Renal pelvis (tissue), 4 donors: Measurements from ENCODE around the gene ZMYND10. TPM values are rescaled to one million over a fixed set of nuclear protein-coding genes. Genes with fewer than 3 reads are reported as not detected.

Experiments
- DNase-seq: peaks from one replicate; pipeline ENCODE4 v3.0.0-alpha.2; 2013
- polyA plus RNA-seq, 3 donors: library from polyadenylated mRNA; unstranded; fragments of 120-200 nt; gene quantifications; one replicate each; pipeline ENCODE4 v1.2.1, GENCODE V29; 2013; ENCODE audit not compliant: insufficient read length in 3 of 3

The ZMYND10 gene
- polyA plus RNA-seq, 3 donors = 3.4 to 4.5 (median 3.9) TPM

DNA sequence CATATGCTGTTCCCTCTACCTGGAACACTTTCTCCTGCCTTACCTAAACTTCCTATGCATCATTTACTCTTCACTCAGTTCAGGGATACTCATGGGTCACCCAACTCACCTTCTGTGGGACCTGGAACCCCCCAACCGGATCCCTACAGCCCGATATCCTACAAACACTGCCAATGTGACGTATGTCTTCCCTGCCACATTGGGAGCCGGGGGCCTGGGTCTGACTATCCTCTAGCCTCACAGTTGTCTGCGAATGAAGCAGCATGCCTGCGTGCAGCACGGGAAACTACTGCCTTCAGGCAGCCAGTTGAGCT lies 4.6 kb upstream of the ZMYND10 start:
- no peak for DNase-seq

- no peak for DNase-seq
These were observed 1.8 kb upstream of the ZMYND10 start for GRCh38 chr3:50347187-50347813.

DNA sequence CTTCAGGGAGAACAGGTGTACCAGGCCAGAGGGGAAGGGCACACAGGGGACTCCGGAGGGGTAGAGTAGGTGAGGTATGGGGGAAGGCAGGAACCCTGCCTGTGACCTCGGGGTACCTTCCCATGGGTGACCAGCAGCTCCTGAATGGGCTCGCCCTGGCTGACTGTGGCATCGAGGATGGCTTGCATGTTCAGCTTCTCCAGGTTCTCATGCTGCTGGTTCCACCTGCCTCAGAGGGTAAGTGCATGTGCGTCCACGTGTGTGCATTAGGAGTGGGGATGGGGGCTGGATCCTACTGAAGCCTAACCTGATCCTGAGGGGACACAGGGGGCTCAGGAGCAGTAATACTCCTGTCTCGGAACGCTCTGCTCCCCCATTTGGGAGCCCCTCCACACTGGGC lies 524 bp downstream of the ZMYND10 start:
- no peak for DNase-seq

- DNase-seq = no peak
These were observed 2.5 kb downstream of the ZMYND10 start for GRCh38 chr3:50342813-50343633.

DNA sequence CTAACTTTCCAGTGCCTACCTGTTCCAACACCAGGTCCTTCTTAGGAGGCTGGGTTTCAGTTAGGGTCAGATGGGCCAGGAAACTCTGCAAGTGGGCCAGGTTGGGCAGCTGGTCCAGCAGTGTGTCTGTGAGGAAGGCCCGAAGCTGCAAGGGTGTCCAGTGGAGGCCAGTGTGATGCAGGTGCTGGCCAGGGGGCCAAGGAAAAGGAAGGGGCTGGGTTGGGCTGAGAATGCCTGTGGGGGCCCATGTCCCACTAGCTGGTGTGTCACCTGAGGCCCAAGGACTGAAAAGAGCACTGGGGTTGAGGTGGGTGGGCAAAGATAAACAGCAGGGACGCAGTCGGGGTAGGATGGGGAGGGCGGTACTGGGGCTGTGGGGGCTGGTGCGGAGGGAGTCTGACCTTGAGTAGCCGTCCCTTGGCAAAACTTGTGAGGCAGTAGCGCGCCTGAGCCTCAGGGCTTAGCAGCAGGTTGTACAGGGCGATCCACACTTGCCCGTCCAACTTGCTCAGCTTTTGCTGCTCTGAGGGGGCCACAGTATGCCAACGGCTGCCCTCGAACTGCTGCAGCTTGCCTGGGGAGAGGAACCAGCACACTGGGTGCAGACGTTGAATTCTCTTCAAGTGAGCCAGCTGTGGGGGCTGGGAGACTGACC lies 3.4 kb downstream of the ZMYND10 start:
- no peak for DNase-seq

GRCh38 chr3:50341537-50341936 lies 4.0 kb downstream of the ZMYND10 start:
- no peak for DNase-seq

DNA sequence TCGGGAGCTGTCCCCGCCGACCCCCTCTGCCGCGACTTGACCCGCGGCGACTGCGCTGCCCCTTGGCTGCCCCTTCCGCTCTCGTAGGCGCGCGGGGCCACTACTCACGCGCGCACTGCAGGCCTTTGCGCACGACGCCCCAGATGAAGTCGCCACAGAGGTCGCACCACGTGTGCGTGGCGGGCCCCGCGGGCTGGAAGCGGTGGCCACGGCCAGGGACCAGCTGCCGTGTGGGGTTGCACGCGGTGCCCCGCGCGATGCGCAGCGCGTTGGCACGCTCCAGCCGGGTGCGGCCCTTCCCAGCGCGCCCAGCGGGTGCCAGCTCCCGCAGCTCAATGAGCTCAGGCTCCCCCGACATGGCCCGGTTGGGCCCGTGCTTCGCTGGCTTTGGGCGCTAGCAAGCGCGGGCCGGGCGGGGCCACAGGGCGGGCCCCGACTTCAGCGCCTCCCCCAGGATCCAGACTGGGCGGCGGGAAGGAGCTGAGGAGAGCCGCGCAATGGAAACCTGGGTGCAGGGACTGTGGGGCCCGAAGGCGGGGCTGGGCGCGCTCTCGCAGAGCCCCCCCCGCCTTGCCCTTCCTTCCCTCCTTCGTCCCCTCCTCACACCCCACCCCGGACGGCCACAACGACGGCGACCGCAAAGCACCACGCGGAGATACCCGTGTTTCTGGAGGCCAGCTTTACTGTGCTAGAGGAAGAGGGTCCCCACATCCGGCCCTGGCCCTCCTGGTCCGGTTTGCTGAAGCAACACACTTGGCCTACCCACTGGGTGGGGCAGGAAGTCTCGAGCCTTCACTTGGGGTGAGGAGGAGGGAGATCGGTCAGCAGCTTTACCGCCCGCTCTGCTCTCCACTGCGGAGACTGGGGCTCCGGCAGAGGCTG lies 4.8 kb downstream of the ZMYND10 start, which contains the start of gene RASSF1:
RASSF1 (minus strand) TSS at position 389 of the 882 bp plus-strand sequence; CDS start at position 358, 31 bp downstream.
- DNase-seq = peak; percentile 42

- no peak for DNase-seq
These were observed 5.4 kb downstream of the ZMYND10 start for GRCh38 chr3:50340147-50340447.

DNA sequence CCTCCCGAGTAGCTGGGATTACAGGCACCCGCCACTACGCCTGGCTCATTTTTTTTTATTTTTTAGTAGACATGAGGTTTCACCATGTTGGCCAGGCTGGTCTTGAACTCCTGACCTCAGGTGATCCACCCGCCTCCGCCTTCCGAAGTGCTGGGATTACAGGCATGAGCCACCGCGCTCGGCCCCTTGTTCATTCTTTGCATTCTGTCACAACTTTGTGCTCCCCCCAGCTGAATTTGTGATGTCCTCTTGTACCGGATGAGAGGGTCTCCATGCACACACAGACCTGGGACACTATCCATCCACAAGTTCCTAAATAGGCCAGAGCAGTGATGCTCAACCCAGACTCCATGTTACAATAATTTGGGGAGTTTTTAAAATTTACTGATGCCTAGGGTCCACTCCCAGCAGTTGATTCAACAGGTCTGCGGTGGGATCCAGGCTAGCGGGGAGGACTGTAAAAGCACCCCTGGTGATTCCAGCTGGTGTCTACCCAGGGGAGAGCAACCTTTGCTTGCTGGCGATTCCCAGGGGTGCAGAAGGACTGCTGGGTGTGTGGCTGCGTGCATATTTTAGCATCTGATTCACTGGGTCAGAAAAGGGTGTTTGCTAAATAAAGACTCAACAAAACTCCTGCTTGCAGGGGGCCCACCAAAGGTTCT lies 5.9 kb downstream of the ZMYND10 start:
- no peak for DNase-seq

DNA sequence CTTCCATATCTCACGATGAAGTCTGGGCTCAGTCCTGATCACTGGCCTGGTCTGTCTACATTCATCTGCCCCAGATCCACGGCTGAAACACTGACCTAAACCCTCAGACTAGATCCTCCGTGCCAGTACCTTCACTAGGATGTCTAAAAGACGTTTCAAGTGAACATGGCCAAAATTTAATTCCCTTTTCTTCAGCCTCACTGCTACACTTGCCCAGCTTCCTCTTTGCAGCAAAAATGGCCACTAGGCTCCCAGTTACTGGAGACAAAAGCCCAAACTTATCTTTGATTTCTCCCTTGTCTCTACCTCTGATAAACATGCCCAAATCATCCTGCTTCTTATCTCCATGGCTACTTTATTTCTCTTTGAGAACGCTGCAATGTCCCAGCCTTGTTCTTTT lies 6.6 kb downstream of the ZMYND10 start:
- DNase-seq = no peak

DNA sequence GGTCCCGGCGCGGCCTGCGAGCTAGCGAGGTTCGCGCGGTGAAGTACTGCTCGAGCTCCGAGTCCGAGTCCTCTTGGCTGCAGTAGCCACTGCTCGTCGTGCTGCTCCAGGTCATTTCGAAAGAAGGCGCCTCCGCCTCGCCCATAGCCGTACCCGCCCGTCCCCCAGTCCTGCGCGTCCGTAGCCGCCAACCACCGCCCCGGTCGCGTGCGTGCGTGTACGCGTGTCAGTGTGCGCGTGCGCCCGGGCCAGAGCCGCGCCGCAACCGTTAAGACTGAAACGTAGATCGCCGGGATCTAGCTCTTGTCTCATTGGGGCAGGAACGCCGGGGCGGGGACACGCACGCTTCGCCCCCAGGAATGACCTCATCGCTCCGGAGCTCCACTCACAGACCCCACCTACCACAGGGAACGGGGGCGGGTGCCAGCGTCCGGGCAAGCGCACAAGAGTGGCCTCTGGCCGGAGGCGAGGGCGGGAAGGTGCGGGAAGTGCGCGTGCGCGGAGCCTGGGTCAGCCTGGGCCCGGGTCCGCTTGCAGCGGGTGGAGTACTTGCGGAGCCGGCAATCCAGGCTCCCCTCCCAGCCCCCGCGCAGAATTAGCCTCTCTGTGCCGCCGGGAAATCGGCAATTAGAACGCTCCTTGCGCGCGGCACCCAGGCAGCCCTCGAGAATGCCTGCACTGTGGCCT lies 8.2 kb downstream of the ZMYND10 start:
- peak; percentile 98 for DNase-seq

DNA sequence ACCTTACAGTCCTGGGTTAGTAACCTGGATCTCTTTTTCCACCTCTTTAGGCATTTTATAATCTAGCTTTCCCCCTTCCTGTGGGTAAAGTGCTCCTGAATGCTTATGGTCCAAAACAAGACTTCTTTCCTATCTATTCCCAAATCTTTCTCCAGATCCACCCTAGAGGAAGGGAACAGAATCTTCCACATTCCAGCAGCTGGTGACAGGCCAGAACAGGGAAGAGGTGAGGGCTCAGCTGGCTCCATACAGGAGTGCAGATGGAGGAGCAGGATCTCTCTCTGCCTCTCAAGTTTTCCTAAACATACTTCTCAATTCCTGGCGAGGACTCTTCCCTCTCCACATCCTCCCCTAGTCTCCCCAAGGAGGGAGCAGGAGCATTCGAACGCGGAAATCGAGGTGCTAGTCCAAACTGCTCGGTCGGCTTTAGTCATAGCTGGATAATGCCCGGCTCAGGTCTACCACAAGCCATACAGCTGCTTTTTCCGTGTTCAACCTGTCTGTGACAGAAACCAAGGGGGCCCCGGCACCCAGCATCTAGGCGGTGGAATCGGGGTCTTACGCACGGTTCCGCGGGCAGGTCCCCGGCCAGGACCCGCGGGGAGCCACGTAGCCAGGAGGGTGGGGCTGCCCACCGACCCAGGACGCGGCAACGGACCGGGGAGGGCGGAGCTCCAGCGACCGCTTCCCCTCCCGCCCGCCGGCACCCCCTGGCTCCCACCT lies 8.9 kb downstream of the ZMYND10 start:
- no peak for DNase-seq

- no peak for DNase-seq
These were observed 11.0 kb downstream of the ZMYND10 start for GRCh38 chr3:50334339-50335075.

DNA sequence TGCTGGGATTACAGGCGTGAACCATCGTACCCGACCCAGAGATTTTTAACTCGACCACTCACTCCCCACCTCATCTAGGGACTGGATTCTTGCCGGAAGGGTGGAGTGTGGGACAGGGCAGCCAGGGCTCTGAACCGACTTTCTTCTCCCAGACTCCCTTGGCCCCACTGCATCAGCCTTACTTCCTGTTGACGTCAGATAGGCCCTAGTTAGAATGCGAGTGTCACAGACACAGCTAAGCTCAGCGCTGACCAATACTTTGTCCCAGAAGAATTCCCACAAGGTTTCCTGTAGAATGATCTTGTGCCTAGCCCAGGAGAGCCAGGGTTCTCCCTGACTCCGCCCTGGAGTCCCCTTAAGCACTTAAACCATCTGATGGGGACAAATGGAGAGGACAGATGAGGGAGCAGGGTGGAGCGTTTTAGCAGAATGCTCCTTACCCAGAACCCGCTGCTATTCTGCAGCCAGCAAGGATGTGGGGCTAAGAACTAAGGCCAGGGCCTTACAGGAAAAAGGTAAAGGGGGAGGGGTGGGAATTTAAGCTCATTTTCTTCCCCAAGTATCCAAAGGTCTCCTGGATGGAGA lies 11.7 kb downstream of the ZMYND10 start:
- no peak for DNase-seq

GRCh38 chr3:50331364-50331907 lies 14.1 kb downstream of the ZMYND10 start:
- DNase-seq = no peak

- DNase-seq = no peak
These were observed 15.2 kb downstream of the ZMYND10 start for GRCh38 chr3:50330330-50330729.

DNA sequence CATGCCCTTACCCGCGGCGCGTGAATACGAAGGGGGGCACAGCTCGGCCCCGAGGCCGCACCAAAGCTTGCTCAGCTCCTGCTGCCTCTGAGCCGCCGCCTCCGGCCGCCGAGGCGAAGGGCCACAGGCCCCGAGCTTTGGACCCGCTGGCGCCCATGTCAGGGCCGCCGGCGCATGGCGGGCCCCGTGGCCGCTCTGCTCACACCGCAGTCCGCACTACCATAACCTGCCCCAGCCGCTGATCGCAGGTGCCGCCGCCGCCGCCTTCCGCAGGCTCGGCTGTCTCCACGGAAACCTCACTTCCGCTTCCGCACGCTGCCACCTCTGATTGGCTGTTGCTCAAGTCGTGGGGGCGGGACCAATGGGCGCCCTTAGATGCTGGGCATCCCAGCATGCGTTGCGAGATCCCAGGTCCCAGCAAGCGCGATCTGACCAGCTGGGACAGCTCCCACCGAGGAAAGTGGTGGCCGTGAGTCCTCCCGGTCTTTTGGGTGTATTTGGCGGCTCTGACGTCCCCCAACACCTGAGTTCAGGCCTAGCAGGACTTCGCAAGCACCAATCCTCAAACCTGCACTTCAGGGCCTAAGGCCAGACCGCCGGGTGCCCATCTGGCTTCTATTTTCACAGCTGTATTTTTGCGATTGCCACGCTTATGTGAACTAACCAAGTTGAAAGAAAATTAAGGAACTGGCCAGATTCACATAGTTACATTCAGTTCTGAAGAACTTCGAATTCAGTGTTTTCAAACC lies 17.4 kb downstream of the ZMYND10 start, which contains the start of gene TUSC2:
TUSC2 (minus strand) TSS at position 281 of the 749 bp plus-strand sequence; CDS start at position 157, 124 bp downstream.
- DNase-seq = peak; percentile 98

DNA sequence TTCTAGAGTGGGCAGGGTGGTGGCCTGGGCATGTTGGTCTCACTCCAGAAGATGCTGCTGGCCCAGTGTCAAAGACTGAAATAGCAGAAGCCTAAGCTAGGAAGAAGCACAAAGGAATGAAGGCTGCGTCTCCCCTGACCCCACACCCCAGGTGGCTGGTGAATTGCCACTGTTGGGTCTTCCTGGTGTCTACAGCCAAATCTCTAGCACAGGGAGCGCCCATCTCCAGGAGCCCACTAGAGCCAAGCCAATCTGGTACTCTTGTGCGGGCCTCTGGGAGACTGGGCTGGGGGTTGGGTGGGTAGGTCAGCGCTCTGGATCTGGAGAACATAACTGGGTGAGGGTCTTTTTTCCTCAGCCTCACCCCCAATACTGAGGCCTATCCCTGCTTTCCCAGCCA lies 18.4 kb downstream of the ZMYND10 start:
- DNase-seq = no peak
